BJ (cell line): ENCODE data around the gene PIK3R1. TPM values are rescaled to one million over a fixed set of nuclear protein-coding genes. Genes with fewer than 3 reads are reported as not detected.

Experiments used
- CTCF ChIA-PET: fragments of 350-600 bp; formaldehyde crosslinking; extraction: SDS; loops from one replicate; lab custom pipeline; 2021; ENCODE audit warnings: antibody characterized with exemption, inconsistent platforms; lab: Yijun Ruan, JAX
- POLR2A ChIA-PET: fragments of 300-600 bp; sonication (Branson Sonifier 250); formaldehyde crosslinking; extraction: SDS; loops from one replicate; lab custom pipeline; 2021; ENCODE audit warnings: antibody characterized with exemption; lab: Charles Lee
- DNase-seq: peaks from one replicate; pipeline ENCODE4 v3.0.0-alpha.2; 2011; ENCODE audit warnings: low read depth
- H3K27me3 ChIP-seq: 2 replicates; pipeline ENCODE4 v1.6.0; 2011; ENCODE audit warnings: low read length; ENCODE audit not compliant: control insufficient read depth, insufficient read depth
- H3K36me3 ChIP-seq: 2 replicates; pipeline ENCODE4 v1.5.1; 2011; ENCODE audit warnings: low read length; ENCODE audit not compliant: control insufficient read depth, insufficient read depth
- H3K4me3 ChIP-seq: 2 replicates; pipeline ENCODE4 v1.5.1; 2011; ENCODE audit warnings: low read depth, mild to moderate bottlenecking, control low read depth, low read length
- CTCF ChIP-seq: IDR thresholded peaks from 2 replicates; pipeline ENCODE4 v1.5.1; 2011; ENCODE audit warnings: low read depth, mild to moderate bottlenecking, control low read depth, inconsistent platforms, low read length, moderate library complexity; ENCODE audit not compliant: insufficient read depth
- polyA plus RNA-seq: library from polyadenylated mRNA; depleted of rRNA; stranded (reverse); fragments of >200 nt; gene quantifications from 2 replicates; pipeline ENCODE4 v1.2.3, GENCODE V29; 2011

Gene PIK3R1
- polyA plus RNA-seq, 1 experiment = 11.8 TPM

- no peak for TF ChIP-seq CTCF
- DNase-seq = no peak
- no peaks in the 10 kb centered on the region for H3K36me3 ChIP-seq
- no peak overlapping the region for H3K4me3 ChIP-seq
- ChIA-PET CTCF (no interaction called here), POLR2A (no interaction called here)
- H3K27me3 ChIP-seq = no peaks in the 10 kb centered on the region
These were observed 121.7 kb downstream of the PIK3R1 start for GRCh38 chr5:68337235-68337634.

DNA sequence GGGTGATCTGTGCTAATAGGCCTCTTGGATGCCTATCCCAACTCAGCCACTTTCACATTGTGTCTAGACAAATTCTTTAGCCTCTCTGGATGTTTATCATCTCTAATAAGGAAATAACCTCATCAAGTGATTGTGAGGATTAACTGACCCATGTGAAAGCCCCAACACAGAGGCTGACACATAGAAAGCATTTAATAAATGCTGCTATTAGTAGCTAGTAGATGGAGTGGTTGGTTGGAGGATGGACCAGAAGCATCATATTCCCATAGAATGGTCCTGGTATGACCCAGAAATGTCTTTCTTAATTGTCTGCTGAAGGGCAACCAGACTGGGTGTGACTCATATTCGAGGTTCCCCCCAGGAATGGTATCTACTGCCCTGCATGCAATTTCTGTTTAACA is 124.4 kb downstream of the PIK3R1 start:
- ChIA-PET POLR2A (no interaction called here), CTCF (no interaction called here)
- Histone ChIP-seq H3K36me3 (no peaks in the 10 kb centered on the region), H3K4me3 (no peak overlapping the region), H3K27me3 (no peaks in the 10 kb centered on the region)
- TF ChIP-seq CTCF = no peak
- DNase-seq = no peak

DNA sequence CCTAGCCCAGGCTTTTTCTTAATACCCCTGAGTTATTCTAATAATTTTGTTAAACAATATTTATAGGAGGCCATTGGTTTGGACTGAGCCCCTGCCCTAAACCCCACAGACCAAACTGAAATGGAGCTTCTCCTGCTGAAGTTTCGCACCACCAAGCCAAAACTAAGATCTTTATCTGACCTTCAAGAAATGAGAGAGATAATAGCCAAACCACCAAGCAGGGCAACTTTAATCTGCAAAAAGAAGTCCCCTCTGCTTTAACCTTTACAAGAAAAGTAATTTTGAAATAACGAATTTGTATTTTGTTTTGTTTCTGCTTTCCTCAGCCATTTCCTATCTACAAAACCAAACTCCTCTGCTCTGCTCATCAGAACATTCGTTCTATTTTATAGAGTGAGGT is 125.5 kb downstream of the PIK3R1 start:
- ChIA-PET CTCF (interaction anchor here (0.6 kb wide), 1 partner anchor 907 kb away, joined by 3 read pairs; no protein-coding TSS in a partner anchor), POLR2A (interaction anchor here (0.7 kb wide), 1 partner anchor 69 kb away, joined by 3 read pairs; no protein-coding TSS in a partner anchor)
- no peak for TF ChIP-seq CTCF
- Histone ChIP-seq H3K4me3 (no peak overlapping the region), H3K27me3 (no peaks in the 10 kb centered on the region), H3K36me3 (no peaks in the 10 kb centered on the region)
- no peak for DNase-seq

DNA sequence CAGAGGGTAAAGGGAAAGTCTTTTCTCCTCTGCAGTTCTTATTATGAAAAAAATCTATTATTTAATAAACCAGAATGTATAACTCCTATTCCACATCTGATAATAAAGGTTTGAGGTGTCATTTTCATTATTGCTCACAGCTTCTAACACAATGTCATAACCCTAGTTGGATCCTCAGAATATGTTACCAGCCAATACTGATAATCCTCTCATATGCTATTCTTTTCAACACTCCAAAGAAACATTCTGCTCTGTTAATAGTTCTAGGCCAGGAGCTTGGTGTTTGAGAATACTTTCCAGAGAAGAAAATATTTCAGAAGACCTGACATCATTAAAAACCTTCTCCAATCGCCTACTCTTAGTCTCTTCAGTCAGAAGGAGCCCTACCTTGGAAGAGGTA is 127.1 kb downstream of the PIK3R1 start:
- TF ChIP-seq CTCF = no peak
- Histone ChIP-seq H3K4me3 (no peak overlapping the region), H3K27me3 (no peaks in the 10 kb centered on the region), H3K36me3 (no peaks in the 10 kb centered on the region)
- CTCF ChIA-PET = interaction anchor here (1.2 kb wide), 1 partner anchor 9 kb away, joined by 4 read pairs; no protein-coding TSS in a partner anchor
- POLR2A ChIA-PET = no interaction called here
- no peak for DNase-seq

DNA sequence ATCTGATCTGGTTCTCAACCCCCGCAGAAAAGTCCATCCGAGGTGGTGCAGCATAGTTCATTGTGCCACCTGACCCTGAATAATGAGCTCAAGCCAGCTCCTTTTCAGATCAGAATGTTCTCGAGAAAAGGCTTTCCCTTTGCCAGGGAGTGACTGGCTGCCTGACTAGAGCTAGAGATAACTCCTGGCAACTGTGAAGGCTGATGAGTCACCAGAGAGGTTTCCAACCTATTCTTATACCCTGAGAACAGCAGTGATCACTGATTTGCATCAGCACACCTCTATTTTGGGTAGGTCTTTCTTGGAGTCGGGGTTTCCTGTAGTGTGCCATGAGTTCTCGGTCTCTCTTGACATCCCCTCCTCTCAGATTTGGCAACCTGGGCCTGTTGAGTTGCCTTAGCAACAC is 127.9 kb downstream of the PIK3R1 start:
- H3K36me3 ChIP-seq = no peaks in the 10 kb centered on the region
- ChIA-PET CTCF (interaction anchor here (1.2 to 1.3 kb wide), 2 partner anchors 10 to 43 kb away, joined by 3 to 4 read pairs; no protein-coding TSS in a partner anchor), POLR2A (no interaction called here)
- no peaks in the 10 kb centered on the region for H3K27me3 ChIP-seq
- no peak overlapping the region for H3K4me3 ChIP-seq
- DNase-seq = no peak
- TF ChIP-seq CTCF = no peak
